SK-MEL-5 (cell line): ENCODE measurements around the gene NBR1. TPM values are rescaled to one million over a fixed set of nuclear protein-coding genes. Genes with fewer than 3 reads are reported as not detected.
A peak's percentile ranks its signal among the peaks of the same experiment; 100 is the strongest.
"Not testable (repeated sequence)": the region's sequence is repeated elsewhere in the genome, so short reads cannot be mapped to it uniquely, and the experiment has no call there.

Experiments
- DNase-seq: peaks from one replicate; pipeline ENCODE4 v3.0.0-alpha.2; 2016; ENCODE audit warnings: low read depth, low spot score
- in situ Hi-C: cut with HindIII; loops from 2 replicates; pipeline ENCODE4 v1.10.0; 2016; ENCODE audit warnings: low sequenced_read_pairs, high pct_unique_total_duplicates, low pct_unique_long_range_greater_than_20kb
- total RNA-seq: library from RNA; depleted of rRNA; stranded (reverse); fragments of >200 nt; shearing (Covaris generic); gene quantifications from 2 replicates; pipeline ENCODE4 v1.2.3, GENCODE V29; 2014

The NBR1 gene
- total RNA-seq, 1 experiment from 2014 or later: 88.6 TPM

GRCh38 chr17:43143201-43143600, 27.8 kb upstream of the NBR1 start:
- no peak for DNase-seq
- in situ Hi-C loops: no loop called here

GRCh38 chr17:43146649-43147048, 24.4 kb upstream of the NBR1 start:
- no peak for DNase-seq
- in situ Hi-C loops: no loop called here

- no peak for DNase-seq
- in situ Hi-C loops: no loop called here
Observed at GRCh38 chr17:43151880-43152456, 19.0 kb upstream of the NBR1 start.

DNA sequence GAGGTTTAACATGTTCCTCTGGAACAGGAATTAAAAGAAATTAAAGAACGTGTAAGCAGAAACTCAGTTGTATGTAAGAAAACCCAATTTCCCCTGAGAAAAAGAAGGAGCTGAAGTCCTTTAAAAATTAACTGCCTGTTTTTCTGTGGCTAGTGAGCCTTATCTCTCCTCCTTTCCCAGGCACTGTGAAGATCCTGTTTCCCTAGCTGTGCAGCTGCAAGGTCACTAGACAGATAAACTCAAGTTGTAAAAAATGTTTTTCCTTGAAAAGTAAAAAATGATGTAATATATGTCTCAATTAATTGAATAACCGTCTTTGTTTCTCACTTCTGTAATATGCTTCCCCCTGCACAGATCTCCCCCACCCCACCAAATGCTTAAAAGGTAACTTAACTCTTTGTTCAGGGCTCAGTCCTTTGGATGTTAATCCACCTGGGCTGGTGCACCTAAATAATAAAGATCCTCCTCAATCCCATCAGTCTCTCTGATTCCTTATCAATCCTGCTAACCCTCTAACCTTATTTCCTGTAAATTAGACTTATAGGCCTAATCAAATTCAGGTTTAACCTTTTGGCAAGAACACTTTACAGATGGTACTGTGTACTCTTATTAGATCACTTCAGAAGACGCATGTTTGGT, 17.7 kb upstream of the NBR1 start:
- in situ Hi-C loops: not testable (repeated sequence)

GRCh38 chr17:43155666-43156065, 15.3 kb upstream of the NBR1 start:
- no peak for DNase-seq
- in situ Hi-C loops: no loop called here

More for the DNA sequence above, 17.7 kb upstream of the NBR1 start:
- not testable (repeated sequence) for DNase-seq

GRCh38 chr17:43159232-43159631, 11.8 kb upstream of the NBR1 start:
- DNase-seq, in situ Hi-C loops: not testable (repeated sequence)

GRCh38 chr17:43159957-43160356, 11.1 kb upstream of the NBR1 start:
- in situ Hi-C loops, DNase-seq: not testable (repeated sequence)

- in situ Hi-C loops, DNase-seq: not testable (repeated sequence)
Observed at GRCh38 chr17:43165971-43166370, 5.0 kb upstream of the NBR1 start.

DNA sequence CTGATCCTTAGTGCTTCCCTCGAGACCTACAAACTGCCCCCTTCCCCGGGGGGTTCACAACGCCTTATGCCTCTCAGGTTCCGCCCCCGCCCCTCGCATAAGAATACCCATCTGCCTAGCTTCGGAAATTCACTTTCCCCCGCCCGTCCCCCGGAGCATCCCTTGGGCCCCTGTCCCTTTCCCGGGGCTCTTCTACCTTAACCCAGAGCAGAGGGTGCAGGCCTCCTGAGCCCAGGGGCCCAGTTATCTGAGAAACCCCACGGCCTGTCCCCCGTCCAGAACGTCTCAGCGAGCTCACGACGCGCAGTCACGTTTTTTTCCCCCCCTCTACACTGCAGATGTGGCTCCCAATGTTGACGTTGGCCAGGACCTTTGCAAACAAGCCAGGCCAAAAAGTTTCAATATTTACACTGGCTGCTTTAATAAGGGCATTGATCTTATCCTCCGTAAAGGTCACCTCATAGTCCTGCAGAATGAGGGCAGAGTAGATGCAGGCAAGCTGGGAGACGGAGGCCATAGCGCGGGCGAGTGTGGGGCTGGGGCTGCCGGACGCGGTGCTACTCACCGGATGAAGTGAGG, 1.4 kb upstream of the NBR1 start:
- in situ Hi-C loops: no loop called here
- DNase-seq: peak; percentile 65

DNA sequence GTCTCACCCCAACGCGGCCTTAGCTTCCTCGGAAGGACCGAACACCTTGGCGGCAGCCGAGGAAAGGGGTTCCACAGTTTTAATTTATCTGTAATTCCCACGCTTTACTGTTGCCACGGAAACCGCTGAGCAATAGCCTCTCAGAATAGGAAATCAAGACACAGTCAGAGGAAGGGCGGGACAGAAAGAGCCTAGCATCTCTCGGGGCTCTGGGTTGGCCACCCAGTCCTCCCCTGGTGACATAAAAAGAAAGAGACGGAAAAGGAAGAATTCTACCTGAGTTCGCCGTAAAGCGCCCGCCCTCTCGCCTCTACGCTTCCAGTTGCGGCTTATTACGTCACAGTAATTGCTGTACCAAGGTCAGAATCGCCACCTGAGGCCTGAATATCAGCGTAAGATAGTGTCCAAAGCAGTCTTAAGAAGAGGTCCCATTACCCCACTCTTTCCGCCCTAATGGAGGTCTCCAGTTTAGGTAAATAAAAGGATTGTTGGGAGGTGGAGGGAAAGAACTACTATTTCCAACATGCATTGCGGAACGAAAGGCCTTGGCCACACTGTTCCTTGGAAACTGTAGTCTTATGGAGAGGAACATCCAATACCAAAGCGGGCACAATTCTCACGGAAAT, 761 bp upstream of the NBR1 start:
- in situ Hi-C loops: no loop called here
- DNase-seq: peak; percentile 97

DNA sequence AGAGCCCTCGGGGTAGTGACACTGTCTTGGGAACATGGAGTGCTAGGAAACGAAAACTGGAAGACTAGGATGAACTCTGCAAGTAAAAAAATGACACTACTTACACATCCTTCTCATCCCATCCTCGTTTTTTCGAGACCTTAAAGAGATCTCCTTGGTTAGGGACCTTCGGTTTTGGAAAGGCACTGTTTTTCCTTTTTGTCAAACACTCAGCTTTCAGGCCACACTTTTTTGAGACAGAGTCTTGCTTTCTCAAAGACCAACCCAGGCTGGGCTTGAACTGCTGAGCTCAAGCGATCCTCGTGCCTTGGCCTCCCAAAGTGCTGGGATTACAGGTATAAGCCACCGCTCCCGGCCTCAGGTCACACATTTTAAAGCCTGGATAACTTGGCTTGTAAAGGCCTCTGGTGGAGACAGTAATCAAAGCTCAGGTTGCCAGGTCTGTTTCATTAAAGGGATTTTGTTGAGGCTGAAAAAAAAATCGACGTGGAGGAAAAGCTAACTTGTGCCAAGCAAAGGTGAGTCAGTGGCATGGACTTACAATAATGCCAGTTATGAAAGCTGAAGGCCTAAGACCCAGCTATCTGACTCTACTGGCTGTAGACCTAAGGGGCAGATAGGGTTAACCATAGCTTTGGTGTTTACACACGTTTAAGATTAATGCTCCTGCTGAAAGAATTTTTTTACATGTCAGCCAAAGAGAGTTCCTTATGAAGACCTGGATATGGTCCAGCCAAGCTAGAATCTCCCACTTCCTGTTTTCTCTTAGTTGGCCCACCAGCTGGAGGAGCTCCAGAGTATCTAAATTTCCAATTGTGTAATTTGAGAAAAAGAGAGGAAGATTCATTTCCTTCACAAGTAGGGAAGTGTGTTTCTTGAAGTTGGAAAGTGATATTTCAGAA, 823 bp downstream of the NBR1 start:
- DNase-seq: peak; percentile 68
- in situ Hi-C loops: no loop called here

- DNase-seq: peak; percentile 47
Observed at GRCh38 chr17:43175213-43176118, 4.5 kb downstream of the NBR1 start.

DNA sequence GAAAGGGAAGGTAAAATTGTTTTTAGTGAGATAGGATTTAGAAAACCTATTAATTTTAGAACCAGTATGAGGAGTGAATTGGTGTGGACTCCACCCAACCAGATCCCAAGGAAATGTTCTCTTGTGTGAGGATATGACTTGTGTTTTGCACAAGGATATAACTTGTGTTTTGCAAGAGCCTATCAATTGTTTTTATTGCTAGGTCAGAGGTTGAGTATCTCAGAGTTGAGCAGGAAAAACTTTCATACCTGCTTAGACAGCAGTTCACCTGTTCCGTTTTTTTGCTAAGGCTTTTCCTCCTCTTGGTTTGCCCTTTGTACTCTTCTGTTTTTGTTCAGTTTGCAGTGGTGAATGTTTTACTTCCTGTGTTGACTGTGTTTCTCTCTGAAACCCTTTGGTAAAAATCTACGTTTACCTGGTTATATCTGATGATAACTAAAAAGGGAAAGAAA, 5.1 kb downstream of the NBR1 start:
- no peak for DNase-seq
- in situ Hi-C loops: no loop called here

More at GRCh38 chr17:43175213-43176118, 4.5 kb downstream of the NBR1 start:
- in situ Hi-C loops: no loop called here

GRCh38 chr17:43183921-43184320, 12.9 kb downstream of the NBR1 start:
- in situ Hi-C loops: no loop called here
- no peak for DNase-seq

GRCh38 chr17:43186656-43187055, 15.6 kb downstream of the NBR1 start:
- DNase-seq, in situ Hi-C loops: not testable (repeated sequence)

DNA sequence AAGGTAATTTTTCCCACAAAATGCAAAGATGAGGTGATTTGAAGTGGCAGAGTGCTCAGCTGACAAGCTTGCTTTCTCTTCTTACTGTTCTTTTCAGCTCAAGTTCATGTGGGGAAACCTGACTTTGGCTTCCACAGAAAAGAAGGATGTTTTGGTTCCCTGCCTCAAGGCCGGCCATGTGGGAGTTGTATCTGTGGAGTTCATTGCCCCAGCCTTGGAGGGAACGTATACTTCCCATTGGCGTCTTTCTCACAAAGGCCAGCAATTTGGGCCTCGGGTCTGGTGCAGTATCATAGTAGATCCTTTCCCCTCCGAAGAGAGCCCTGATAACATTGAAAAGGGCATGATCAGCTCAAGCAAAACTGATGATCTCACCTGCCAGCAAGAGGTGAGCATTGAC, 22.2 kb downstream of the NBR1 start:
- no peak for DNase-seq
- in situ Hi-C loops: no loop called here

DNA sequence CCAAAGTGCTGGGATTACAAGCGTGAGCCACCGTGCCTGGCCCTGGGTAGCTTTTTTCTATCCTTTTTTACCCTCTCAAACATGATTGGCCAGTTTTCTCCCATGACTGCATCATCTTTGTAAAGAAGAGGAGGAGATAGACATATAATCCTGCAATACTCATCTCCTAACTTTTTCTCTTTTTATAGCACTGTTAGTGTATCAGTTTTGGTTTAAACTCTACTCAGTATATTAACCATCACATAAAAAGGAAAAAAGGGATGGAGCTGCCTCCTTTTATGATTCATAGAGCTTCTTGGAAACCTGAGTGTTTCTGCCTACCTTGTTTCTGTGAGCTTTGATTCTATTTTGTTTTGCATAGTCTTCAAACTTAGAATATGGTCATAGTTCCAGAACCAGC, 28.6 kb downstream of the NBR1 start:
- no peak for DNase-seq
- in situ Hi-C loops: no loop called here
